ENCODE data around the gene RSRC1.

GRCh38 chr3:158458464-158458863 lies 348.6 kb downstream of the RSRC1 start:
- TF ChIP-seq, protein P1, sequence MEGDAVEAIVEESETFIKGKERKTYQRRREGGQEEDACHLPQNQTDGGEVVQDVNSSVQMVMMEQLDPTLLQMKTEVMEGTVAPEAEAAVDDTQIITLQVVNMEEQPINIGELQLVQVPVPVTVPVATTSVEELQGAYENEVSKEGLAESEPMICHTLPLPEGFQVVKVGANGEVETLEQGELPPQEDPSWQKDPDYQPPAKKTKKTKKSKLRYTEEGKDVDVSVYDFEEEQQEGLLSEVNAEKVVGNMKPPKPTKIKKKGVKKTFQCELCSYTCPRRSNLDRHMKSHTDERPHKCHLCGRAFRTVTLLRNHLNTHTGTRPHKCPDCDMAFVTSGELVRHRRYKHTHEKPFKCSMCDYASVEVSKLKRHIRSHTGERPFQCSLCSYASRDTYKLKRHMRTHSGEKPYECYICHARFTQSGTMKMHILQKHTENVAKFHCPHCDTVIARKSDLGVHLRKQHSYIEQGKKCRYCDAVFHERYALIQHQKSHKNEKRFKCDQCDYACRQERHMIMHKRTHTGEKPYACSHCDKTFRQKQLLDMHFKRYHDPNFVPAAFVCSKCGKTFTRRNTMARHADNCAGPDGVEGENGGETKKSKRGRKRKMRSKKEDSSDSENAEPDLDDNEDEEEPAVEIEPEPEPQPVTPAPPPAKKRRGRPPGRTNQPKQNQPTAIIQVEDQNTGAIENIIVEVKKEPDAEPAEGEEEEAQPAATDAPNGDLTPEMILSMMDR (optimal IDR thresholded peaks at IDR 0.05 in 1 of 3, IDR thresholded peaks at IDR 0.05 in 1 of 3, conservative IDR thresholded peaks at IDR 0.05 in 1 of 3; ENCODE audit: extremely low read depth in 1 of 3, insufficient read depth in 2 of 3, low read length in 3 of 3) = no peak
- no peak for TF ChIP-seq EZH2 (IDR thresholded peaks at IDR 0.05; ENCODE audit: low read length)

All from keratinocyte (primary cell).